HL-60 (cell line): ENCODE measurements around the gene RIF1.

Source experiments
- DNase-seq, 2 experiments: peaks; one replicate each; pipeline ENCODE4 v3.0.0-alpha.2; 2010 to 2020; ENCODE audit warnings: low read depth in 1 of 2, low spot score in 1 of 2
- H3K27ac ChIP-seq: fragments of 250-450 bp; sonication (Bioruptor Pico); replicated peaks from 2 replicates; pipeline ENCODE4 v1.5.1; 2020; ENCODE audit warnings: mild to moderate bottlenecking, moderate library complexity
- H3K27me3 ChIP-seq: fragments of 250-450 bp; sonication (Bioruptor Pico); 2 replicates; pipeline ENCODE4 v1.5.1; 2021; ENCODE audit warnings: mild to moderate bottlenecking, moderate library complexity; ENCODE audit not compliant: insufficient read depth, poor library complexity, severe bottlenecking
- H3K4me3 ChIP-seq: replicated peaks from 2 replicates; pipeline ENCODE4 v1.5.1; 2011; ENCODE audit warnings: mild to moderate bottlenecking, control low read depth, low read length; ENCODE audit not compliant: insufficient read depth
- GABPA ChIP-seq: IDR thresholded peaks from 2 replicates; pipeline ENCODE4 v1.6.1; 2012; ENCODE audit warnings: low read depth
- POLR2AphosphoS5 ChIP-seq: IDR thresholded peaks from 2 replicates; pipeline ENCODE4 v1.6.1; 2012; ENCODE audit warnings: low read depth
- REST ChIP-seq: IDR thresholded peaks from 2 replicates; pipeline ENCODE4 v1.6.1; 2012; ENCODE audit warnings: low read depth; ENCODE audit not compliant: insufficient replicate concordance
- SPI1 ChIP-seq: IDR thresholded peaks from 2 replicates; pipeline ENCODE4 v1.6.1; 2012; ENCODE audit warnings: low read depth, mild to moderate bottlenecking, borderline replicate concordance
- TF ChIP-seq, protein P1 (sequence below): IDR thresholded peaks from one replicate; pipeline ENCODE4 v1.5.1; 2011; ENCODE audit warnings: low read length, control low read depth, inconsistent platforms; ENCODE audit not compliant: insufficient read depth

RIF1 gene

GRCh38 chr2:151379169-151379568 is 30.5 kb upstream of the RIF1 start:
- DNase-seq, result no peak
- Histone ChIP-seq H3K27ac (no peak overlapping the region), H3K27me3 (no peaks in the 10 kb centered on the region), H3K4me3 (no peak overlapping the region)
- no peak for TF ChIP-seq GABPA
- TF ChIP-seq, protein P1, sequence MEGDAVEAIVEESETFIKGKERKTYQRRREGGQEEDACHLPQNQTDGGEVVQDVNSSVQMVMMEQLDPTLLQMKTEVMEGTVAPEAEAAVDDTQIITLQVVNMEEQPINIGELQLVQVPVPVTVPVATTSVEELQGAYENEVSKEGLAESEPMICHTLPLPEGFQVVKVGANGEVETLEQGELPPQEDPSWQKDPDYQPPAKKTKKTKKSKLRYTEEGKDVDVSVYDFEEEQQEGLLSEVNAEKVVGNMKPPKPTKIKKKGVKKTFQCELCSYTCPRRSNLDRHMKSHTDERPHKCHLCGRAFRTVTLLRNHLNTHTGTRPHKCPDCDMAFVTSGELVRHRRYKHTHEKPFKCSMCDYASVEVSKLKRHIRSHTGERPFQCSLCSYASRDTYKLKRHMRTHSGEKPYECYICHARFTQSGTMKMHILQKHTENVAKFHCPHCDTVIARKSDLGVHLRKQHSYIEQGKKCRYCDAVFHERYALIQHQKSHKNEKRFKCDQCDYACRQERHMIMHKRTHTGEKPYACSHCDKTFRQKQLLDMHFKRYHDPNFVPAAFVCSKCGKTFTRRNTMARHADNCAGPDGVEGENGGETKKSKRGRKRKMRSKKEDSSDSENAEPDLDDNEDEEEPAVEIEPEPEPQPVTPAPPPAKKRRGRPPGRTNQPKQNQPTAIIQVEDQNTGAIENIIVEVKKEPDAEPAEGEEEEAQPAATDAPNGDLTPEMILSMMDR, result no peak
- no peak for TF ChIP-seq REST
- no peak for TF ChIP-seq POLR2AphosphoS5
- TF ChIP-seq SPI1, result no peak

DNA sequence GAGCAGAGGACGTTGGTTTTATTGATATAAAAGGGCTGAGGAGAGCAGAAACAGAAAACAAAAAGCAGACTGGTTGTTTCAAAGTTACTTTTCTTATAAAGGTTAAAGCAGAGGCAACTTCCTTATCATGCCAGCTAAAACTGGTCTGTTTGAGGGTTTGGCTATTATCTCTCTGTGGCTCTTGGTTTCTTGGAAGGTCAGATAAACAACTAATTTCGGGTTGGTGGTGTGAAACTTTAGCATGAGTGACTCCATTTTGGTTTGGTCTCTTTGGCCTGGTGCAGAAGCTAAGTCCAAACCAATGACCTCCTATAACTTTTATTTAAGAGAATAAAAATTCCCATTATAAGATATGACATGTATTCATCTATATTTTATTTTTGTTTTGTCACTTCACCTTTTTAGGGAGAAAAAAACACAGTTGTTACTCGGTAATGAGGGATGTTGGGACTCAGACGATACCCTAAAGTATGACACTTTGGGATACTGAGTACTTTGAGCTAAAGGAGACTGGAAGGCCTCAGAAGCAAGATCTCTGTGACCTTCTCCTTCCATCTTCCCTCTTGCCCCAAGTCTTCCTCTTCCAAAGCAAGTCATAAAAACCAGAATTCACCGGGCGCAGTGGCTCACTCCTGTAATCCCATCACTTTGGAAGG is 29.0 kb upstream of the RIF1 start:
- no peak overlapping the region for H3K4me3 ChIP-seq
- DNase-seq, result no peak
- no peaks in the 10 kb centered on the region for H3K27me3 ChIP-seq
- H3K27ac ChIP-seq, result no peak overlapping the region
- no peak for TF ChIP-seq GABPA
- no peak for TF ChIP-seq SPI1
- no peak for TF ChIP-seq REST
- TF ChIP-seq POLR2AphosphoS5, result no peak
- TF ChIP-seq, protein P1, result no peak

DNA sequence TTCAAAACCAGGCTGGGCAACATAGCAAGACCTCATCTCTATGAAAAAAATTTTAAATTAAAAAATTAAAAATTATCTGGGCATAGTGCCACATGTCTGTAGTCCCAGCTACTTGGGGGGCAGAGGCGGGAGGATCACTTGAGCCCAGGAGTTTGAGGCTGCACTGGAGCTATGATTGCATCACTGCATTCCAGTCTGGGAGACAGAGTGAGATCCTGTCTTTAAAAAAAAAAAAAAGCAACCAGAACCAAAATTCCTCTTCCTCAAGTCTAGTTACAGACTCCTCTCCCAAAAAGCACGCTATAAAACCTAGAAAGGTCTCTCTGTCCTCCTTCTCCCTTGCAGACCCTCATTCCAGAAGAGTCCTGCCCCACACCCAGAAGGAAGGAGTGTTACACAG is 28.4 kb upstream of the RIF1 start:
- TF ChIP-seq, protein P1, result no peak
- TF ChIP-seq POLR2AphosphoS5 (no peak), REST (no peak), SPI1 (no peak), GABPA (no peak)
- no peak for DNase-seq
- no peak overlapping the region for H3K27ac ChIP-seq

More for the DNA sequence above, 28.4 kb upstream of the RIF1 start:
- Histone ChIP-seq H3K27me3 (no peaks in the 10 kb centered on the region), H3K4me3 (no peak overlapping the region)
